Right ventricle myocardium superior (tissue), 1 donor: ENCODE results near the gene NYAP2. TPM values are rescaled to one million over a fixed set of nuclear protein-coding genes. Genes with fewer than 3 reads are reported as not detected.

ENCODE experiments used
- ATAC-seq: fragments of 200-7000 bp; cut with Tn5 transposase; one replicate; pipeline ENCODE4 v1.9.1; 2020; ENCODE audit warnings: mild to moderate bottlenecking; ENCODE audit not compliant: poor library complexity
- DNase-seq: peaks from one replicate; pipeline ENCODE4 v3.0.0-alpha.2; 2020
- intact Hi-C: fragments of 100-400 bp; cut with DNase I; formaldehyde crosslinking; loops from one replicate; pipeline ENCODE4 v1.11.2; 2022
- long read RNA-seq: library from polyadenylated mRNA; unstranded; transcript quantifications from one replicate; pipeline ENCODE4 v2.0.0, GENCODE V29; 2021
- total RNA-seq: library from RNA; stranded (reverse); fragmentation: NEBNext Ultra II Directional; extraction: Animal tissue kit (Norgen Biotek cat#: 25700); gene quantifications from one replicate; pipeline ENCODE4 v1.2.1, GENCODE V29; 2021
- donor health status: DM: no; HTN: yes; CAD: no; lungs with severe emphysema.

The NYAP2 gene
- total RNA-seq: not detected
- long read RNA-seq: 0 reads

- ATAC-seq (no peak), DNase-seq (no peak)
- intact Hi-C loops: no loop called here
Observed at GRCh38 chr2:225399504-225399903, at the start of gene NYAP2. TSS of gene NYAP2 (plus strand) at chr2:225399710. CDS start at chr2:225408881, 9,171 bp downstream.

- no peak for DNase-seq
- intact Hi-C loops: no loop called here
Observed at GRCh38 chr2:225353579-225354085, 45.9 kb upstream of the NYAP2 start.

GRCh38 chr2:225354281-225354774 is 45.2 kb upstream of the NYAP2 start:
- intact Hi-C loops: no loop called here
- ATAC-seq: no peak
- no peak for DNase-seq

More at GRCh38 chr2:225353579-225354085, 45.9 kb upstream of the NYAP2 start:
- no peak for ATAC-seq

- intact Hi-C loops: no loop called here
- DNase-seq: no peak
- ATAC-seq: no peak
Observed at GRCh38 chr2:225355788-225356187, 43.7 kb upstream of the NYAP2 start.

- intact Hi-C loops: no loop called here
- no peak for ATAC-seq
- no peak for DNase-seq
Observed at GRCh38 chr2:225366731-225367130, 32.8 kb upstream of the NYAP2 start.

- intact Hi-C loops: no loop called here
- DNase-seq (no peak), ATAC-seq (no peak)
Observed at GRCh38 chr2:225367482-225367881, 32.0 kb upstream of the NYAP2 start.

- ATAC-seq (no peak), DNase-seq (no peak)
- intact Hi-C loops: no loop called here
Observed at GRCh38 chr2:225378984-225379383, 20.5 kb upstream of the NYAP2 start.

GRCh38 chr2:225379856-225380255 is 19.7 kb upstream of the NYAP2 start:
- DNase-seq: no peak
- no peak for ATAC-seq
- intact Hi-C loops: no loop called here

GRCh38 chr2:225381609-225382008 is 17.9 kb upstream of the NYAP2 start:
- DNase-seq (no peak), ATAC-seq (no peak)
- intact Hi-C loops: no loop called here

GRCh38 chr2:225398372-225398771 is 1.1 kb upstream of the NYAP2 start:
- intact Hi-C loops: no loop called here
- no peak for DNase-seq
- no peak for ATAC-seq

- no peak for DNase-seq
Observed at GRCh38 chr2:225400060-225400511, 576 bp downstream of the NYAP2 start.

GRCh38 chr2:225400546-225401400 is 1.3 kb downstream of the NYAP2 start:
- intact Hi-C loops: no loop called here
- ATAC-seq (no peak), DNase-seq (no peak)

More at GRCh38 chr2:225400060-225400511, 576 bp downstream of the NYAP2 start:
- intact Hi-C loops: no loop called here
- no peak for ATAC-seq

- ATAC-seq: no peak
- intact Hi-C loops: no loop called here
Observed at GRCh38 chr2:225402210-225402776, 2.8 kb downstream of the NYAP2 start.

GRCh38 chr2:225411452-225411851 is 11.9 kb downstream of the NYAP2 start:
- ATAC-seq (no peak), DNase-seq (no peak)
- intact Hi-C loops: no loop called here

More at GRCh38 chr2:225402210-225402776, 2.8 kb downstream of the NYAP2 start:
- no peak for DNase-seq

GRCh38 chr2:225413786-225414185 is 14.3 kb downstream of the NYAP2 start:
- intact Hi-C loops: no loop called here
- no peak for ATAC-seq

GRCh38 chr2:225414902-225415301 is 15.4 kb downstream of the NYAP2 start:
- ATAC-seq: no peak
- intact Hi-C loops: no loop called here
- no peak for DNase-seq

More at GRCh38 chr2:225413786-225414185, 14.3 kb downstream of the NYAP2 start:
- DNase-seq: no peak

- intact Hi-C loops: no loop called here
- ATAC-seq (no peak), DNase-seq (no peak)
Observed at GRCh38 chr2:225415341-225415740, 15.8 kb downstream of the NYAP2 start.

- no peak for DNase-seq
- no peak for ATAC-seq
- intact Hi-C loops: no loop called here
Observed at GRCh38 chr2:225415792-225416191, 16.3 kb downstream of the NYAP2 start.

GRCh38 chr2:225416616-225417367 is 17.3 kb downstream of the NYAP2 start:
- DNase-seq (no peak), ATAC-seq (no peak)
- intact Hi-C loops: no loop called here
